Thyroid gland (tissue), 4 donors: ENCODE data around the gene SERPINI2.

Experiments used
- CTCF ChIP-seq, 6 experiments: fragments of 200-600 bp in 3 of 6; fragments of 450-650 bp in 3 of 6; sonication (generic) in 3 of 6; IDR thresholded peaks; one replicate each; pipeline ENCODE4 v1.5.1; 2016 to 2019; ENCODE audit warnings: antibody characterized with exemption in 6 of 6, mild to moderate bottlenecking in 2 of 6, inconsistent platforms in 1 of 6, moderate library complexity in 1 of 6
- POLR2A ChIP-seq, 2 donors: fragments of 450-650 bp; IDR thresholded peaks; one replicate each; pipeline ENCODE4 v1.6.1; 2017; ENCODE audit warnings: antibody characterized with exemption in 2 of 2, mild to moderate bottlenecking in 2 of 2, moderate library complexity in 1 of 2

DNA sequence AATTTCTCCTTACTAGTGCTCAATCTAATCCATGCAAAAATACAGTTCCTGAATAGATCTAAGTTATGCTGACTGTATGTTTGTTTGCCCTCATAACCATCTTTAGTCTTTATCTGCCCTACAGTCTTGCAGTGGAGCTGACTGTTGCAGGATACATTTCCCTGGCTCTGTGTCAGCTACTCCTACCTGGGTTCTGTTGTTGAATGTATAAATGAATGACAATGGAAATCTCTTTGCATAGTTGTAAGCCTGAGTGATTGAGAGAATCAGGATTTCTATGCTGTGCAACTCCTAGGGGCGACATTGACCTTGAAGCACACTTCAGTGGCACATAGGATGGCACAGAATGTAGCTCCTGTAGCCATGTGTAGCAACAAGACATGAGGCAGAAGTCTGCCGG lies 77.8 kb downstream of the SERPINI2 start:
- TF ChIP-seq CTCF (IDR thresholded peaks at IDR 0.05) (no peak), POLR2A (IDR thresholded peaks at IDR 0.05) (no peak)
